Lower leg skin (tissue), 4 donors: ENCODE measurements around the gene GLIPR2. TPM values are rescaled to one million over a fixed set of nuclear protein-coding genes. Genes with fewer than 3 reads are reported as not detected.

Source experiments
- DNase-seq, 2 donors: peaks; one replicate each; pipeline ENCODE4 v3.0.0-alpha.2; 2019; ENCODE audit warnings: low spot score in 2 of 2
- H3K4me3 ChIP-seq: fragments of 200-600 bp; sonication (generic); 2 replicates; pipeline ENCODE4 v1.5.1; 2017; ENCODE audit warnings: mild to moderate bottlenecking, low read depth; ENCODE audit not compliant: poor library complexity, severe bottlenecking
- CTCF ChIP-seq, 3 donors: fragments of 450-650 bp; IDR thresholded peaks; one replicate each; pipeline ENCODE4 v1.5.1; 2016; ENCODE audit warnings: antibody characterized with exemption in 3 of 3, mild to moderate bottlenecking in 3 of 3, moderate library complexity in 2 of 3
- POLR2A ChIP-seq, 2 donors: fragments of 450-650 bp; IDR thresholded peaks; one replicate each; pipeline ENCODE4 v1.6.1; 2016 to 2017; ENCODE audit warnings: antibody characterized with exemption in 2 of 2, mild to moderate bottlenecking in 1 of 2, moderate library complexity in 1 of 2
- WGBS, 2 donors: methylation state at CpG; one replicate each; pipeline ENCODE4 v1.1.5; 2018; 5-methylcytosine and 5-hydroxymethylcytosine counted together
- intact Hi-C: fragments of 100-400 bp; cut with DNase I; formaldehyde crosslinking; loops from one replicate; pipeline ENCODE4 v1.15.0; 2023; ENCODE audit warnings: low total_unique reads
- total RNA-seq, 4 donors: library from RNA; depleted of rRNA; stranded (reverse); fragments of >200 nt; gene quantifications; one replicate each; pipeline ENCODE4 v1.1.0, GENCODE V29; 2016

The GLIPR2 gene
- total RNA-seq, 4 donors from 2014 or later, result 5.2 to 10.1 (median 6.5) TPM

GRCh38 chr9:36207016-36207415 is 70.5 kb downstream of the GLIPR2 start:
- intact Hi-C loops, result no loop called here
- no peak for DNase-seq
- TF ChIP-seq CTCF (IDR thresholded peaks at IDR 0.05) (no peak), POLR2A (IDR thresholded peaks at IDR 0.05) (no peak)
- WGBS, 2 donors, result 80 to 82% methylated on average over 4 of the region's 4 CpGs
- H3K4me3 ChIP-seq, result no peak overlapping the region

- DNase-seq, result no peak
- no peak overlapping the region for H3K4me3 ChIP-seq
- intact Hi-C loops, result no loop called here
- WGBS, 2 donors, result 55 to 62% methylated on average over 1 of the region's 1 CpG
- TF ChIP-seq POLR2A (IDR thresholded peaks at IDR 0.05), result no peak
- no peak for TF ChIP-seq CTCF (IDR thresholded peaks at IDR 0.05)
Observed at GRCh38 chr9:36207546-36208012, 71.0 kb downstream of the GLIPR2 start.

- WGBS, 2 donors, result 65 to 72% methylated on average over 10 of the region's 10 CpGs
- intact Hi-C loops, result no loop called here
- TF ChIP-seq CTCF (IDR thresholded peaks at IDR 0.05), result no peak
- TF ChIP-seq POLR2A (IDR thresholded peaks at IDR 0.05), result no peak
- no peak for DNase-seq
- no peak overlapping the region for H3K4me3 ChIP-seq
Observed at GRCh38 chr9:36208521-36209253, 72.2 kb downstream of the GLIPR2 start.

- no peak overlapping the region for H3K4me3 ChIP-seq
- no peak for DNase-seq
- intact Hi-C loops, result no loop called here
- TF ChIP-seq CTCF (IDR thresholded peaks at IDR 0.05) (no peak), POLR2A (IDR thresholded peaks at IDR 0.05) (no peak)
- WGBS, 2 donors, result 81 to 87% methylated on average over 8 of the region's 8 CpGs
Observed at GRCh38 chr9:36210722-36211121, 74.2 kb downstream of the GLIPR2 start.

- H3K4me3 ChIP-seq, result no peak overlapping the region
- DNase-seq, result no peak
- WGBS, 2 donors, result 74 to 81% methylated on average over 7 of the region's 7 CpGs
- TF ChIP-seq POLR2A (IDR thresholded peaks at IDR 0.05) (no peak), CTCF (IDR thresholded peaks at IDR 0.05) (no peak)
- intact Hi-C loops, result no loop called here
Observed at GRCh38 chr9:36211510-36211909, 75.0 kb downstream of the GLIPR2 start.

- intact Hi-C loops, result no loop called here
- DNase-seq, result no peak
- H3K4me3 ChIP-seq, result no peak overlapping the region
- WGBS, 2 donors, result 82 to 87% methylated on average over 4 of the region's 4 CpGs
- TF ChIP-seq CTCF (IDR thresholded peaks at IDR 0.05), result no peak
- no peak for TF ChIP-seq POLR2A (IDR thresholded peaks at IDR 0.05)
Observed at GRCh38 chr9:36213387-36213786, 76.9 kb downstream of the GLIPR2 start.
